GM18505 (cell line): ENCODE measurements around the gene PITRM1.

ENCODE experiments used
- ATAC-seq: cut with Tn5 transposase; IDR thresholded peaks from one replicate; pipeline ENCODE4 v1.9.1; 2021; ENCODE audit not compliant: unreplicated experiment
- POLR2A ChIP-seq: IDR thresholded peaks from 4 replicates; pipeline ENCODE4 v1.6.1; 2011; ENCODE audit warnings: borderline replicate concordance; ENCODE audit not compliant: insufficient read depth, insufficient read length; ENCODE audit errors: extremely low read depth

Gene PITRM1

DNA sequence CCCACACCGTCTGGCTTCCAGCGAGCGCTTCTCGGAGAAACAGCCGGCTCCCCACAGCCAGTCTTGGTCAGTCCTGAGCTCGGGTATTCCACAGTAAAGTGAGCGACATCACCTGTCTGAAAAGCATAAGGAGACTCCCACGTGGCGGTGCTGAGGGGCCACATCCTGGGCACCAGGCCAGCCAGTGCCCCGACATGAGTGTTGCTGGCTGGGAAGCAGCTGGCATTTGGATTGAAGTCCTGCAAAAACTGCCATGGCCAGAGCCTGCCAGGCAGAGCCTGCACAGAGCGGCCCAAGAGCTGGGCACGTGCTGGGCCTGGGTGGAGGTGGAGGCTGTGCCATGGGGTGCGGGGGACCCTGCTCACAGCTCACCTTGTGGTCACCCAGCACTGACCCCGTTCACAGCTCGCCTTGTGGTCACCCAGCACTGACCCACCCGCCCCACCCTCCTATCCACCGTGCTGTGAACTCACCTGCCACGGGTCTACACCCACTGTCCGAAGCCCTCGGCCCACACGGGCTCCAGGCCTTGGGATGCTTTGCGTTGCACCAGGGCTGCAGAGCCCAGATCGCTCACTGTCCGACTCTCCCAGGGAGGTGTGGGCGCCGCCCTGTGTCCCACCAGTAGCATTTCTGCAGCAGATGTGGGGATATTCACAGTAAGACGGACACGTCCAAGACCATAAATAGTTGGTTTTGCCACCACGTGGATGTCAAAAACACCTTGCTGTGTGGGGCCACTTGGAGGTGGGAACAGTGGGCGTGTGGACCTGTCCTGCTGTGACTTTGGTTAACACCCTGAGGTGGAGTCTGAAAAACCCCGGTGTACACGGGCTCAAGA is 48.8 kb downstream of the PITRM1 start:
- TF ChIP-seq POLR2A = no peak
- ATAC-seq = no peak

DNA sequence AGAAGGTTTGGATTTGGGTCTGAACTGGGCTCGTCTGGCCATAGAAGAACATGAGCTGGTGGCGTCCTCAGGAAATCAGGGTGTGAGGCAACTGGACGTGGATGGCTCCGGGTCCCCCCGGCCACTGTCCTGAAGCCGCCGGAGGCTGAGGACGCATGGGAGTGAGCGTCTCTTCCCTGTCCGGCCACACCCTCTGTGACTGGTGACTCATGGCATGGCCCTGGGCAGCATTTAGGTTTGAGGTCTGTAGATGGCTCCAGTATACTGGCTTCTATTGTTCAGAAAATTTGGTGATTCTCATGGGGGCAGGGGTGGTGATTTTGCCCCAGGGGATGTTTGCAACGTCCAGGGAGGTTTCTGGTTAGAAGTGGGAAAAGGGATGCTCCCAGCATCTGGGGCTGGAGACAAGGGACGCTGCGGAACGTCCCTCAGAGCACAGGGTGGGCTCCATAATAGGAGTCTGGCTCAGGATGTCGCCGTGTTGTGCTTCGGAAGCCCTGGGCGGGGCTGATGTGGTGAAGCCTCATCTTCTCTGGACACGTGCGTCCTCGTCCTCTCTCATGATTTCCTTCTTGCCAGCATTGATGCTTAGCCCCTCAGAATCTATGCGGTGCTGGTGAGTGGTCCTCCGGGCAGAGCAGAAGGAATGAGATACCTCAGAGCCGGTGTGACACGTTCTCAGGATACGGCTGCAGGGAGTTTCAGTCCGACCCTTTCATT is 49.9 kb downstream of the PITRM1 start:
- no peak for ATAC-seq
- no peak for TF ChIP-seq POLR2A

DNA sequence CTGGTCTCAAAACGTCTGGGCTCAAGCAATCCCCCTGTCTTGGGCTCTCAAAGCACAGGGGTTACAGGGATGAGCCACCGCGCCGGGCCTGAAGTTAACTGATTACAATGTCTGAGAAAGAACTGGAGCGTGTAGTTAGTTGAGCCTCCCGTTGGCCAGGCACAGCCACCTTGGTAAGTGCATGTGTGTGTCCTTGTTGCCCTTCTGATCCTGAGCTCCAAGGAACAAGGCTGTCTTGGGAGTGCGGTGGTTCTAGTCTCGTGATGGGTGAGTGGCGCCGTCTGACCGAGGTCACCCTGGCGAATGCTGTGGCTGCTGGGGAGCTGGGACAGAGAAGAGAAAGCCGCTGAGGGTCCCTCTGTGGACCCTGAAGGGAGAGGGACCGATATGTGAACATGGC is 50.5 kb downstream of the PITRM1 start:
- no peak for TF ChIP-seq POLR2A
- ATAC-seq = no peak

DNA sequence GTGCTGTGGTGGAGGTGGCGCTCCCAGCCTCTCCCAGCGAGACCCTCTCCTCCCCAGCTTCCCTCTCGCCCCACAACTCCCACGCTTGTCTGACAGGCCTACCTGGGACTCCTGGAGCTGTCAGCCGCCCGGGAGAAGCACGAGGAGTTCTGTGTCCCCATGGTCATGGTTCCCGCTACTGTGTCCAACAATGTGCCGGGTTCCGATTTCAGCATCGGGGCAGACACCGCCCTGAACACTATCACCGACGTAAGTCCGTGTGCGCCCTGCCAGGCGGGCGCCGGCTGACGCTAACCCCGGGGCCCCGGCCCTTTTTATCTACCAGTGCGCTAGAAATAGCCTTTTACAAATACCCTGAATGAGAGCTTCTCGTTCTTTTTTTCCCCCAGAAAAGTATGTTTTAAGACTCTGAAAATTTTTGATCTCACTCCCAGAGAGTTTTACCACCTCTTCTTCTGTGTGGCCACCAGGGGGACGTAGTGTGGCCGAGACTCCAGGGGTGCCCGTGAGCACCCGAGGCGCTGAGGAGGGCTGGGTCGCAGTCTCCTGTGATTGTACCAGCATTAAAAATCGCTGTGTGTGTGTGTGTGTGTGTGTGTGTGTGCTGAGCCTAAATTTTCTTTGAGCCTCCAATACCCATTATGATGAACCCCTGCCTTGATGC is 52.7 kb downstream of the PITRM1 start:
- no peak for TF ChIP-seq POLR2A
- no peak for ATAC-seq

DNA sequence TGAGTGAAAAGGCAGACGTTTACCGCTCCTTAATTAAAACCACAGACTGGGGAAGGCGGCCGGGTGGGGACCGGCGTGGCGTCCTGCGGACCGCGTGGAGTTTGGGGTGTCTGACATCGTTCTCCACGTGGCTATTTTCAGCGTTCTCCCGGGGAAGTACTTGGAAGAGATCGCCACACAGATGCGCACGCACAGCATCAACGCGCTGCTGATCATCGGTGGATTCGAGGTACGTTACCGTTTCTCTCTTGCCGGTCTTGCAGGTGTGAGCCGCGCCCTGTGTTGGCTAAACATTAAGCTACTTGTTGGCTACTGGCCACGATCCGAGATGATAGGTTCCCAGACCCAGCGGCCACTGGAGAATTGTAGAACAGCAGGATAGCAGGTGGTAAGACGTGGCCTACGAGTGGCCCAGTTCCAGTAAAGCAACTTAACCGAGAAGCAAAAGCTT is 53.9 kb downstream of the PITRM1 start:
- no peak for TF ChIP-seq POLR2A
- ATAC-seq = no peak

DNA sequence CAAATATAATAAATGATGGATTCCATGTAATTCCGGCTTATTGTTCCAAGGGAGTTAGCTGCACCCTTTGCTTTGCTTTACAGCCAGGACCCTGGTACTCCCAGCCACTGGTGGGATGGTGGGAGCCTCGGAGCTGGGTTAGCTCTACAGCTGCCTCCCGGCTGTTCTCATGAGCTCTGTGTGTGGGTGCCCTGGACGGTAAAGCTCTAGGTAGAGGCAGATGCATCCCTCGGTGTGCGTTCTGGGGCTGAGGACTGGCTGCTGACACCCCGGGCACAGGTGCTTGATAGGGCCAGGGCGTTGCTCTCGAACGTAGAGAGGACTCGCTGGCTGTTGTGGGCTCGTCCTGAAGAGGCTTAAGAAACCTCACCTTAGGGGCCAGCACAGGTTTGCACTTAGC is 55.1 kb downstream of the PITRM1 start:
- no peak for TF ChIP-seq POLR2A
- no peak for ATAC-seq

DNA sequence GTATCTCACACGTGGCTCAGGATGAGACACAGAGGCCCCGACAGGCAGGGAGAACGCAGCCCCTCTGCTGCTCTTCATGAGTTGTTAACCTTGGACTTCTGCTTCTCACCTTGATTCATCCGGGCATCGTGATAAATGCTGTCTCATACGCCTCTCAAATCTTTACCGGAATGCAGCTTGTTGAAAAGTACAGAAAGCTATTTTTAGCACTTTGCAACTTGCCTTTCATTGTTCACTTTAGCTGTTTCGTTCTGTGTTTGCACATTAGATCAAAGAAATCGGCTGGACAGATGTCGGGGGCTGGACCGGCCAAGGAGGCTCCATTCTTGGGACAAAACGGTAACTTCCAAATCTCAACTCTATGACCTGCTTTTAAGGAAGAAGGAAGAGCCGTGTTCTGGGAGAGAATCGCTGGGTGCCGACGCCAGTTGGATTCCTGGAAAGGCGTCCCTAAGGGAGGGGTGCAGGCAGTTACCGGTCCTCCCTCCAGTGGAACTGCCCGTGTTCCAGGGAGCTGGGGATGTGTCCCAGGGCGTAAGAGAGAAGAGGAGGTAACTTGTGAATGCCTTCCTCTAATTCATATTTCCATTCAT is 56.0 kb downstream of the PITRM1 start:
- TF ChIP-seq POLR2A = no peak
- no peak for ATAC-seq

DNA sequence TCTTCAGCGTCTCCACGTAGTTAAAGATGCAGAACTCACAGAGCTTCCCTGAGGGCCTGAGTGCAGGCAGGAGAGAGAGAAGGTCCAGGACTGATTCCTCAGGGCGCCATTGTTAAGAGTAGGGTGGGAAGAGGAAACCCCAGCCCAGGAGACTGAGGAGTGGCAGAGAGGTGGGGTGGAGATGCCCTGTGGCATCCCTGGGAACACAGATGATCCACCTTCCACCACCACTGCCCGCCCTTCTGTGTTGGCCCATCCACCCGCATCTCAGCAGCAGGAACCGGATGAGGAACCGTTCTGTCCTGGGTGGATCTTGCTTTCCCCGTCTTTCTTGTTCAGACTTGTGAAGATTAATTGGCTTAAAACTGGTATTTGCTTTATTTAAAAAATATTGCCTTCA is 56.9 kb downstream of the PITRM1 start:
- TF ChIP-seq POLR2A = no peak
- ATAC-seq = no peak

DNA sequence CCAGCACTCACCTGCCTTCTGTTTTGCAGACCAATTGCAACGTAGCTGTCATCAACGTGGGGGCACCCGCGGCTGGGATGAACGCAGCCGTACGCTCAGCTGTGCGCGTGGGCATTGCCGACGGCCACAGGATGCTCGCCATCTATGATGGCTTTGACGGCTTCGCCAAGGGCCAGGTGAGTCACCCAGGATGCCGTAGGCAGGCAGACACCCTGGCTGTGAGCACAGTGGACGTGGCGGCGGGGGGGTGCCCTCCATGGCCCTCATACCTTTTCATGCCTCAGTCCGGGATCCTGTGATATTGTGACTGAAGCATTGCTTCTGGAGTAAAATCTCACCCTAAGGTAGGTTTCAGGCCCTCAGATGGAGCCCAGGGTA is 59.2 kb downstream of the PITRM1 start:
- TF ChIP-seq POLR2A = no peak
- no peak for ATAC-seq

DNA sequence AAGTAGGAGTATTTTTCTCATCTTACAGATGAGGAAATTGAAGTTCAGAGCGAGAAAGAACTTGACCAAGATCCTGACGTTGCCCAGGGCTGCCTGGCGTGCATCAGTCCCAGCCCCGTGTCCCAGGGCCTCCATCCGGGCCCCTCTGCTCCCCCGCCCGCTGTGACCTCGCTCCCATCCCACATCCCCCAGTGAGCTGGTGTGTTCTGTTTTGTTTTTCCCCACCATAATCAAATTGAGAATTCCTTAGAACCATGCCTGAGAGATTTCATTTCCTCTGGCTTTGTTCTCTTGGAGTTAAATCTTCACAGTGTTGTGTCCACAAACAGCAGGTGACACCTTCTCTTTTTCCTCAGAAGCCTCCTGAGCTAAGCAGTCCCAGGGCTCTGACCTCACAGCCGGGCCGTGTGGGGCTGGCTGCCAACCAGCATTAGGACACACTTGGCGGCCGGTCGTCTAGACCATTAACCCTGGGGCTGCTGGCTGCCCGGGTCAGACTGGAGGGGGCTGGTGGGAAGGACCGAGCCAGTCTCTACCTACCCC is 60.9 kb downstream of the PITRM1 start:
- TF ChIP-seq POLR2A = no peak
- ATAC-seq = no peak

DNA sequence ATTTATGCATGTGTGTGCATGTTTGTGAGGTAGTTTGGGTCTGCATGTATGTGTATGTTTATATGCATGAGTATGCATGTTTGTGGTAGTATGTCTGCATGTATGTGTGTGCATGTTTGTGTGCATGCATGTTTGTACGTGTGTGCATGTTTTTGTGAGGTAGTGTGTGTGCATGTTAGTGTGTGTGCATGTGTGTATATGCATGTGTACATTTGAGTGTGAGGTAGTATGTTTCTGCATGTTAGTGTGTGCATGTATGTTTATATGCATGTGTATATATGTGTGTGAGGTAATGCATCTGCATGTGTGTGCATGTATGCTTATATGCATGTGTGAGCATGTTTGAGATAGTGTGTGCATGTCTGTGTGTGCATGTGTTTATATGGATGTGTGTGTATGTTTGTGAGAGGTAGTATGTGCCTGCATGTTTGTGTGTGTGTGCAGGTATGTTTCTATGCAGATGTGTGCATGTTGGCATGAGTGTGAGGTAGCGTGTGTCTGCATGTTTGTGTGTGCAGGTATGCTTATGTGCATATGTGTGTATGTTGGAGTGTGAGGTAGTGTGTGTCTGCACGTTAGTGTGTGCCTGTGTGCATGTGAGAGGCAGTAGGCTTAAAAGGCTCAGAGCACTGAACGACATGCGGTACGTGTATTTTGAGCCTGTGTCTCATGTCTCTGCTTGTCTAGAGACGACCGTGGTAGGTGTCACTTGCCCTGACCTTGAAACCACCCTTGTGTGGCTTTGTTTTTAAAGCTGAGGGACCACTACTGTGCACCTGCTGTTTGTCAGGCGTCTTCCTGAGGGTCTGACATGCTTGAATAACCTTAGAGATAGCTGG is 61.6 kb downstream of the PITRM1 start:
- ATAC-seq = no peak
- no peak for TF ChIP-seq POLR2A

DNA sequence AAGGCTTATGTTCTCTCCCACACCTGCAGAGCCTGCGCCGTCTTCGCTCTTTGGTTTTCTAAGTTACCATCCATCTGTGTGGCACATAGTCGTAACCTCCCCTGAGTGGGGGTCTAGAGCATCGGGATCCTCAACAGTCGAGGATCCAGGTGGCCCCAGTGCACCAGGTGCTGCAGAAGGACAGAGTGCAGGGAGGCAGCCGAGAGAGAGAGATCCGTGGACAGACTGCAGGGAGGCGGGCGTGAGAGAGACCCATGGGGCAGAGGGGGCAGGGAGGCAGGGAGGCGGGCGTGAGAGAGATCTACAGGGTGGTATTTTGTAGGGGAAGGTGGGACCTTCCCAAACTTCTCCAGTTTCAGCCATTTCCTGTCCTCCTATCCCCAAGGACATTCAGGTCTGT is 62.9 kb downstream of the PITRM1 start:
- no peak for ATAC-seq
- no peak for TF ChIP-seq POLR2A

DNA sequence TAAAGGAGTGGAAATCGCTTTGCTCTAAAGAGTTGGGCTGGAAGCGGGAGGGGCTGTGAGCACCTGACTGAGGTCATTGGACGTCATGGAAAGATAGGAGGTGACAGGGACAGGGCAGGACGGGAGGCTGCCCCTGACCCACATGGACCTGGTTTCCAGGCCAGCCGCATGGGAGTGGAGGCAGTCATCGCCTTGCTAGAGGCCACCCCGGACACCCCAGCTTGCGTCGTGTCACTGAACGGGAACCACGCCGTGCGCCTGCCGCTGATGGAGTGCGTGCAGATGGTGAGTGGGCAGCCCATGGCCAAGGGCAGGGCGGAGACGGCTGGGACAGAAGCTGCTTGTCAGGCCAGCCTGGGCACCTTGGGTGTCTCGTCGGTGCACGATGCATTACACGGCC is 63.4 kb downstream of the PITRM1 start:
- ATAC-seq = no peak
- TF ChIP-seq POLR2A = no peak

DNA sequence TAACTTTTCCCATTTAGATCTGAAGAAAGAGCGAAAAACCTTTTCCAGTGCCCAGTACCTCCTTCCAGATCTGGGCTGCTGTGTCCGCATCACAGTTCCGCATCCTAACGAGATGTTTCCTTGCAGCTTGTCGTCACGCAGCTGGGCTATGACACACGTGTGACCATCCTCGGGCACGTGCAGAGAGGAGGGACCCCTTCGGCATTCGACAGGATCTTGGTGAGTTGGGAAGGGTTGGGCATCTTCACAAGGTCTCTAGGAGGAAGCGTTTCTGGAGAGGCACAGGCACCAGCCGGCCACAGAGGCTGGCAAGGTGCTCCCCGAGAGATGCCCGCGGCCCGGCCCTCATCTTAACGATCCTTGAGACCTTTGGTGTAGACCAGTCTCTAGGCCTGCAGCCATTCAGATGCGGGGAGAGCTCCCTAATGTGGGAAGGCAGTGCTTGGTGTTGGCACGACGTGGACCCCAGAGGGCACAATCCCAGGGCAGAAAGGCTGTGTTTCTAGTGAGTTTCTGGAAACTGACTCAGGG is 63.9 kb downstream of the PITRM1 start:
- no peak for ATAC-seq
- no peak for TF ChIP-seq POLR2A
